ENCODE results near the gene TCF4.
A peak's percentile ranks its signal among the peaks of the same experiment; 100 is the strongest.

The TCF4 gene

GRCh38 chr18:55316486-55317184 is 271.4 kb downstream of the TCF4 start:
- H3K4me3 ChIP-seq = peak overlapping the region; percentile 16
- peak overlapping the region; percentile 70; the same call in 1 of the 2 replicates for H3K27ac ChIP-seq
- H3K9ac ChIP-seq (ENCODE audit: insufficient read length) = no peak overlapping the region
- TF ChIP-seq POLR2AphosphoS5 (IDR thresholded peaks at IDR 0.05; ENCODE audit: borderline replicate concordance, low read depth, low read length) (no peak), FOXP2 (optimal IDR thresholded peaks at IDR 0.05; ENCODE audit: control extremely low read depth, extremely low read length, insufficient read depth) (no peak), EZH2 (IDR thresholded peaks at IDR 0.05) (no peak)
- DNase-seq (ENCODE audit: low read depth, low spot score) = no peak
- no peaks in the 10 kb centered on the region for H3K36me3 ChIP-seq (ENCODE audit: insufficient read depth, low read length)
- H3K9me3 ChIP-seq (ENCODE audit: low read depth, low read length) = no peaks in the 10 kb centered on the region

GRCh38 chr18:55314615-55315237 is 273.3 kb downstream of the TCF4 start:
- Histone ChIP-seq H3K9ac (ENCODE audit: insufficient read length) (no peak overlapping the region), H3K36me3 (ENCODE audit: insufficient read depth, low read length) (no peaks in the 10 kb centered on the region), H3K9me3 (ENCODE audit: low read depth, low read length) (no peaks in the 10 kb centered on the region), H3K27ac (no peak overlapping the region), H3K4me3 (no peak overlapping the region)
- no peak for DNase-seq (ENCODE audit: low read depth, low spot score)
- no peak for TF ChIP-seq EZH2 (IDR thresholded peaks at IDR 0.05)

GRCh38 chr18:55314031-55314430 is 274.0 kb downstream of the TCF4 start:
- DNase-seq (ENCODE audit: low read depth, low spot score) = no peak
- TF ChIP-seq POLR2AphosphoS5 (IDR thresholded peaks at IDR 0.05; ENCODE audit: borderline replicate concordance, low read depth, low read length) (no peak), FOXP2 (optimal IDR thresholded peaks at IDR 0.05; ENCODE audit: control extremely low read depth, extremely low read length, insufficient read depth) (no peak), EZH2 (IDR thresholded peaks at IDR 0.05) (no peak)
- Histone ChIP-seq H3K36me3 (ENCODE audit: insufficient read depth, low read length) (no peaks in the 10 kb centered on the region), H3K9me3 (ENCODE audit: low read depth, low read length) (no peaks in the 10 kb centered on the region), H3K4me3 (no peak overlapping the region), H3K9ac (ENCODE audit: insufficient read length) (no peak overlapping the region), H3K27ac (no peak overlapping the region)

- Histone ChIP-seq H3K36me3 (ENCODE audit: insufficient read depth, low read length) (no peaks in the 10 kb centered on the region), H3K27ac (peak overlapping the region; percentile 80), H3K4me3 (no peak overlapping the region), H3K9me3 (ENCODE audit: low read depth, low read length) (no peaks in the 10 kb centered on the region), H3K9ac (ENCODE audit: insufficient read length) (no peak overlapping the region)
- TF ChIP-seq FOXP2 (optimal IDR thresholded peaks at IDR 0.05; ENCODE audit: control extremely low read depth, extremely low read length, insufficient read depth) (no peak), EZH2 (IDR thresholded peaks at IDR 0.05) (no peak), POLR2AphosphoS5 (IDR thresholded peaks at IDR 0.05; ENCODE audit: borderline replicate concordance, low read depth, low read length) (no peak)
- no peak for DNase-seq (ENCODE audit: low read depth, low spot score)
Measured at GRCh38 chr18:55310863-55311262, 277.1 kb downstream of the TCF4 start.

- no peak for TF ChIP-seq FOXP2 (optimal IDR thresholded peaks at IDR 0.05; ENCODE audit: control extremely low read depth, extremely low read length, insufficient read depth)
- no peak for TF ChIP-seq POLR2AphosphoS5 (IDR thresholded peaks at IDR 0.05; ENCODE audit: borderline replicate concordance, low read depth, low read length)
- TF ChIP-seq EZH2 (IDR thresholded peaks at IDR 0.05) = no peak
- Histone ChIP-seq H3K27ac (peak overlapping the region; percentile 80), H3K9me3 (ENCODE audit: low read depth, low read length) (no peaks in the 10 kb centered on the region), H3K36me3 (ENCODE audit: insufficient read depth, low read length) (no peaks in the 10 kb centered on the region), H3K4me3 (peak overlapping the region; percentile 31), H3K9ac (ENCODE audit: insufficient read length) (no peak overlapping the region)
- no peak for DNase-seq (ENCODE audit: low read depth, low spot score)
Measured at GRCh38 chr18:55310044-55310676, 277.8 kb downstream of the TCF4 start.

- Histone ChIP-seq H3K9me3 (ENCODE audit: low read depth, low read length) (no peaks in the 10 kb centered on the region), H3K9ac (ENCODE audit: insufficient read length) (no peak overlapping the region), H3K27ac (peak overlapping the region; percentile 80), H3K4me3 (no peak overlapping the region), H3K36me3 (ENCODE audit: insufficient read depth, low read length) (no peaks in the 10 kb centered on the region)
- DNase-seq (ENCODE audit: low read depth, low spot score) = no peak
- no peak for TF ChIP-seq POLR2AphosphoS5 (IDR thresholded peaks at IDR 0.05; ENCODE audit: borderline replicate concordance, low read depth, low read length)
- no peak for TF ChIP-seq EZH2 (IDR thresholded peaks at IDR 0.05)
- TF ChIP-seq FOXP2 (optimal IDR thresholded peaks at IDR 0.05; ENCODE audit: control extremely low read depth, extremely low read length, insufficient read depth) = no peak
Measured at GRCh38 chr18:55309249-55309648, 278.7 kb downstream of the TCF4 start.

- Histone ChIP-seq H3K9me3 (ENCODE audit: low read depth, low read length) (no peaks in the 10 kb centered on the region), H3K27ac (no peak overlapping the region), H3K36me3 (ENCODE audit: insufficient read depth, low read length) (no peaks in the 10 kb centered on the region), H3K4me3 (no peak overlapping the region), H3K9ac (ENCODE audit: insufficient read length) (no peak overlapping the region)
- no peak for DNase-seq (ENCODE audit: low read depth, low spot score)
- no peak for TF ChIP-seq POLR2AphosphoS5 (IDR thresholded peaks at IDR 0.05; ENCODE audit: borderline replicate concordance, low read depth, low read length)
- no peak for TF ChIP-seq EZH2 (IDR thresholded peaks at IDR 0.05)
- no peak for TF ChIP-seq FOXP2 (optimal IDR thresholded peaks at IDR 0.05; ENCODE audit: control extremely low read depth, extremely low read length, insufficient read depth)
Measured at GRCh38 chr18:55307505-55307904, 280.5 kb downstream of the TCF4 start.

- no peak for DNase-seq (ENCODE audit: low read depth, low spot score)
Measured at GRCh38 chr18:55306359-55307024, 281.5 kb downstream of the TCF4 start.

More at GRCh38 chr18:55306359-55307024, 281.5 kb downstream of the TCF4 start:
- H3K4me3 ChIP-seq = no peak overlapping the region
- TF ChIP-seq POLR2AphosphoS5 (IDR thresholded peaks at IDR 0.05; ENCODE audit: borderline replicate concordance, low read depth, low read length) (no peak), EZH2 (IDR thresholded peaks at IDR 0.05) (no peak), FOXP2 (optimal IDR thresholded peaks at IDR 0.05; ENCODE audit: control extremely low read depth, extremely low read length, insufficient read depth) (no peak)
- H3K36me3 ChIP-seq (ENCODE audit: insufficient read depth, low read length) = no peaks in the 10 kb centered on the region
- H3K27ac ChIP-seq = peak overlapping the region; percentile 57; the same call in 1 of the 2 replicates
- H3K9ac ChIP-seq (ENCODE audit: insufficient read length) = no peak overlapping the region
- H3K9me3 ChIP-seq (ENCODE audit: low read depth, low read length) = no peaks in the 10 kb centered on the region
